Activated T-helper 2 cell treated with anti-CD3 and anti-CD28 coated beads, Interferon-gamma antibody, Interleukin-2, Interleukin-4, amounts not matched to agents 10 μg/mL and 5 μg/mL and 100 μg/mL, durations not matched to agents 14 hours and 24 hours and 36 hours (primary cell): ENCODE results near the gene PTPRN2. TPM values are rescaled to one million over a fixed set of nuclear protein-coding genes. Genes with fewer than 3 reads are reported as not detected.

ENCODE experiments used
- DNase-seq: peaks from one replicate; pipeline ENCODE4 v3.0.0; 2021; ENCODE audit warnings: low spot score
- H3K27ac Mint-ChIP-seq: one replicate; pipeline ENCODE4 v1.8.0; 2021; ENCODE audit warnings: mixed read lengths
- H3K27me3 Mint-ChIP-seq: one replicate; pipeline ENCODE4 v1.8.0; 2021; ENCODE audit warnings: low read depth, mixed read lengths
- H3K36me3 Mint-ChIP-seq: one replicate; pipeline ENCODE4 v1.8.0; 2021; ENCODE audit warnings: low read depth, mixed read lengths
- H3K4me1 Mint-ChIP-seq: one replicate; pipeline ENCODE4 v1.8.0; 2021; ENCODE audit warnings: low read depth, mixed read lengths
- H3K4me3 Mint-ChIP-seq: one replicate; pipeline ENCODE4 v1.8.0; 2021; ENCODE audit warnings: low read depth, mild to moderate bottlenecking, moderate library complexity, mixed read lengths
- H3K9me3 Mint-ChIP-seq: one replicate; pipeline ENCODE4 v1.8.0; 2021; ENCODE audit warnings: mixed read lengths
- intact Hi-C: fragments of 100-400 bp; cut with micrococcal nuclease; formaldehyde crosslinking; loops from one replicate; pipeline ENCODE4 v1.15.1; 2023
- total RNA-seq: library from RNA; stranded (reverse); gene quantifications from 2 replicates; pipeline ENCODE4 v1.2.3, GENCODE V29; 2022

Gene PTPRN2
- total RNA-seq, 1 donor from 2014 or later, result 1.3 TPM

DNA sequence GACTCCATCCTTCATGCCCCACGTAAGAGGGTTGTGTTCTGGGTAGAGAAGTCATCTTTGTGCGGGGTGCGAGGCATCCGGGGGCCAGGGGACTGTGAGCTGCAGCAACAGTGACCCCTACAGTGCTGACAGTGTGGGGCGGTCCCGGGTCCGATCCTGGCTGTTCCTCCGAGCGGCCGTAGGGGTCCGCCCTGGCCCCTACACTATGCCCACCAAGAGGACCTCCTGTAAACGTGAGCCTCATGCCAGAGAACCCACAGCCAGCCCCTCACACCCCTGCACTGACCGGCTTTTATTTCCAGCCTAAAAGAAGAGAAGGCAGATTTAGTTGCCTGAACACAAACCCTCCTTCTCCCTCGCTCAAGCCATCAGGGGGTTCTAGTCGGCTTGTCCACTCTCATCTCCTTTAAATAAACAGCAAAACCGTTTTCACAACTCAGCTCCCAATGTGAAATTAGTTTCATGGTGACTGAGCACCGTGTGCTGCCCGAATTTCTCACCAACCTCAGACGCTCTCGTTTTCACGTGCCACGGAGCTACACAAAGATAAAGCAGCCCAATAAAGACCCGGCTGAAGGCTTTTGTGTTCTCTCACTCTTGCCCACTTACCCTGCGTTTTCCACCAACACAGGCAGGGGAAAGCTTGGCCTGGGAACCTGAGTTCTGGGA is 588.6 kb downstream of the PTPRN2 start:
- no peaks in the 10 kb centered on the region for H3K27me3 Mint-ChIP-seq
- H3K36me3 Mint-ChIP-seq, result no peaks in the 10 kb centered on the region
- no peaks in the 10 kb centered on the region for H3K9me3 Mint-ChIP-seq
- intact Hi-C loops, result no loop called here
- DNase-seq, result no peak
- H3K27ac Mint-ChIP-seq, result no peak overlapping the region
- no peak overlapping the region for H3K4me3 Mint-ChIP-seq
- no peaks in the 10 kb centered on the region for H3K4me1 Mint-ChIP-seq

DNA sequence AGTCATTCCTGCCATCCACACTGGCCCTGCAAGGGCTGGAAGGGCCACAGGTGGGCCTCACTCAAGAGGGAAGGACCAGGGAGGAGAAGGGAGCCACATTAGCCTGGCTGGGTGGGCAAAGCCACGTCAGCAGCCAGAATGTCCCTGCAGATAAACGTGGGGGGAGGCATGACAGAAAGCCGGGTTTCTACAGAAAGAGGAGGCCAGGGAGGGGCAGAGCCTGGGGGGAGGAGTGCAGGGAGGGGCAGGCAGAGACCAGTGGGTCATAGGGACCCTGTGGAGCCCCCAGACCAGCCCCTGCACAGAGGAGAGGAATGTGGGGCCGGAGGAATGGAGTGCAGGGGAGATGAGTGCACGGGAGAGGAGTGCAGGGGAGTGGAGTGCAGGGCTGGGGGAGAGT is 590.2 kb downstream of the PTPRN2 start:
- Mint-ChIP-seq H3K36me3 (no peaks in the 10 kb centered on the region), H3K4me3 (no peak overlapping the region), H3K27ac (no peak overlapping the region), H3K4me1 (no peaks in the 10 kb centered on the region), H3K27me3 (no peaks in the 10 kb centered on the region), H3K9me3 (no peaks in the 10 kb centered on the region)
- no peak for DNase-seq
- intact Hi-C loops, result no loop called here

DNA sequence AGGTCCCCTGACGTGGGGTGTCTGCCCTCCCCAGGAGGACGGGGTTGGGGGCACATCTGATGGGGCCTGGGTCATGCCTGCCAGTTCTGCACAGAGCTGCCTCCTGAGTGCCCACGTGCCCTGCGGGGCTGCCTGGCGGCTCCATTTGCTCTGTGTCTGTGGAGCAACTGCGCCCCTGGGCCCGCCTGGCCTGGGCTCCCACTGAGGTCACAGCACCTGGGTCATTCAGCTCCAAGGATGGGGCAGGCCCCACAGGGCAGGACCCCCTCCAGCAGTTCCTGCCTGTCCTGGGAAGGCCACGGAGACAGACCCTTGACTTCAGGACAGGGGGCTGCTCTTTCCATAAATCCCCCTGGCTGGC is 590.6 kb downstream of the PTPRN2 start:
- intact Hi-C loops, result no loop called here
- Mint-ChIP-seq H3K4me3 (no peak overlapping the region), H3K27ac (no peak overlapping the region), H3K4me1 (no peaks in the 10 kb centered on the region), H3K36me3 (no peaks in the 10 kb centered on the region), H3K27me3 (no peaks in the 10 kb centered on the region), H3K9me3 (no peaks in the 10 kb centered on the region)
- DNase-seq, result no peak

DNA sequence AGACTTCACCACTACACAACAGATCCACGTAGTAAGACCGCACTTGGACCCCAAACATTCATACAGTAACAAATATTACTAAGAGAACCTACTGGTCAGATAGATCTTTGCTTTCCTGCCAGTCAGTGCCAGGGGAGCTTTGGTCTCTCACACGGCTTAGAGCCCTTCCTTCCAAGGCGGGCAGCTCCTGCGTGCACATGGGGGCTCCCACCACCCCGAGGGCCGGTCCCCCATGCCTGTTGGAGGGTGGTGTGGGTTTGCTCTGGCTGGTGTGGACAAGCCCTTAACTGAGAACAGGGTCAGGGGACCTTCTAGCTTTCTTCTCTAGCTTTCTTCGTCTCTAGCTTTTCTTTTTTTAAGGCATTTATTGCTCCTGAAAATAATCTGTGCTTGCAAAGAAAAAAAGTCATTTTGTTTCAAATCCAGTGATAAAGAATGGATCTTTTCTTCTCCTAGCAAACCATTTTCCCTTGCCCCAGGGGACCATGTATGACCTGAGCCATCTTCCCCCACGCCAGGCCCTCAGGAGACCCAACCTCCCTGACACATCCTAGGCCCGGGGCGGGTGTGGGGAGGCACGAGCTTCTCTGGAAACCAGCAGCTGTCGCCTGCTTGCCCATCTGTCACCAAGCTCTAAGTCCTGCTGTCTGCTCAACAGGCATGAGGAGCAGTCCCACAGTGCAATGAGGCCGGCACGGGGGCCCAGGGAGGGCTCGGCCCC is 591.1 kb downstream of the PTPRN2 start:
- no peak for DNase-seq
- Mint-ChIP-seq H3K4me1 (no peaks in the 10 kb centered on the region), H3K9me3 (no peaks in the 10 kb centered on the region), H3K36me3 (no peaks in the 10 kb centered on the region), H3K4me3 (no peak overlapping the region), H3K27ac (no peak overlapping the region), H3K27me3 (no peaks in the 10 kb centered on the region)
- intact Hi-C loops, result no loop called here

DNA sequence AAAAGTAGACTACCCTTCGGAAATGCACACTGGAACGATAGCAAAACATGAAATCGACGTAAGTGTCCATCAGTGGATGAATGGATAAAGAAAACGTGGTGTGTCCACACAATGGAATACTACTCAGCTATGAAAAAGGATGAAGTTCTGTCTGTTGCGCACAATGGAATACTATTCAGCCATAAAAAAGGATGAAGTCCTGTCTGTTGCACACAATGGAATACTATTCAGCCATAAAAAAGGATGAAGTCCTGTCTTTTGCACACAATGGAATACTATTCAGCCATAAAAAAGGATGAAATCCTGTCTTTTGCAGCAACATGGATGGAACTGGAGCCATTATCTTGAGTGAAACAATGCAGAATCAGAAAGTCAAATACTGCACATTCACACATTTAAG is 591.8 kb downstream of the PTPRN2 start:
- intact Hi-C loops, result no loop called here

DNA sequence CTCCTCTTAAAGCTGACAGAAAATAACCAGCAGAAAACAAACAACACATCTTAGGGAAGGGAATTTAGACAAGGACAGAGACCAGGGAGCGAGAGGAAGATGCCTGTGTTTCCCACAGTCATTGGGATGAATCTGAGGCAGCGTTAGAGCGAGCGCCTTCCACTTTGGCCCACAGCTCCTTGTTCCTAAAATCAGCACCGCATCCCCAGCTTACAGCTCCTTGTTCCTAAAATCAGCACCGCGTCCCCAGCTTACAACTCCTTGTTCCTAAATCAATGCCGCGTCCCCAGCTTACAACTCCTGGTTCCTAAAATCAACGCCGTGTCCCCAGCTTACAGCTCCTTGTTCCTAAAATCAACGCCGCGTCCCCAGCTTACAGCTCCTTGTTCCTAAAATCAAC is 593.3 kb downstream of the PTPRN2 start:
- Mint-ChIP-seq H3K27me3 (no peaks in the 10 kb centered on the region), H3K27ac (no peak overlapping the region), H3K4me3 (no peak overlapping the region), H3K4me1 (no peaks in the 10 kb centered on the region), H3K36me3 (no peaks in the 10 kb centered on the region), H3K9me3 (no peaks in the 10 kb centered on the region)
- intact Hi-C loops, result no loop called here
- DNase-seq, result no peak

More for the DNA sequence above, 591.8 kb downstream of the PTPRN2 start:
- Mint-ChIP-seq H3K9me3 (no peaks in the 10 kb centered on the region), H3K27ac (no peak overlapping the region), H3K27me3 (no peaks in the 10 kb centered on the region), H3K36me3 (no peaks in the 10 kb centered on the region), H3K4me1 (no peaks in the 10 kb centered on the region), H3K4me3 (no peak overlapping the region)
- no peak for DNase-seq

DNA sequence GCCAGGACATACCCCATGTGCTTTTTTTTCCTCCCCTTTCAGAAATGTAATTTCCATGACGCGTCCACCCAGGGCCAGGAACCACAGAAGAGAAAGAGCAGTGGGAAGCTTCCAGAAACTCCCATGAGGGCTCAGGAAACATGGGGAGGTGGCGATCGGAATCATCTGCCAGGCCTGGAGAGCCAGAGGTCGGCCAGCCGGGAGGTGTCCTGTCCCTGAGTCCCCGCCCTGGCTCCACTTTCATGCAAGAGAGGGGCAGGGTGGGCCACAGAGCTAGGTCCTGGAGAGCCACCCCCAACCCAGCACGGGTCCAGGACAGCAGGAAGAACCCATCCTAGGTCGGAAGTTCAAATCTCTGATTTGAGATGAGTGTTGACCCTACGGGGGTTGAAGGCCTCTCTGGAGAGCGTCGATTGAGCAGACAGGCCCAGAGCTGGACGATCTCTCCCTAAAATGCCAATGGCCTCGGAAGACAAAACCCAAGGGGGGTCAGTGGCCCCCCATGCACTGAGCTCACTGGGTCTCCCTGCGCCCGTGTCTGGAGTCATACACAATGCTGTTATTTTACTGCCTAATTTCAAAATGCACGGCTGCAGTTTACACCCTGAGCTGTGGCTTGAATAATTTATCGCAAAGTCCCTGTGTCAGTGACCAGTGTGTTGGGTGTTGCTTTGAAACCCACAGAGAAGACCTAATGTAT is 594.1 kb downstream of the PTPRN2 start:
- H3K27me3 Mint-ChIP-seq, result no peaks in the 10 kb centered on the region
- H3K27ac Mint-ChIP-seq, result no peak overlapping the region
- H3K4me1 Mint-ChIP-seq, result no peaks in the 10 kb centered on the region
- no peak for DNase-seq
- H3K36me3 Mint-ChIP-seq, result no peaks in the 10 kb centered on the region
- H3K9me3 Mint-ChIP-seq, result no peaks in the 10 kb centered on the region
- H3K4me3 Mint-ChIP-seq, result no peak overlapping the region
- intact Hi-C loops, result no loop called here

DNA sequence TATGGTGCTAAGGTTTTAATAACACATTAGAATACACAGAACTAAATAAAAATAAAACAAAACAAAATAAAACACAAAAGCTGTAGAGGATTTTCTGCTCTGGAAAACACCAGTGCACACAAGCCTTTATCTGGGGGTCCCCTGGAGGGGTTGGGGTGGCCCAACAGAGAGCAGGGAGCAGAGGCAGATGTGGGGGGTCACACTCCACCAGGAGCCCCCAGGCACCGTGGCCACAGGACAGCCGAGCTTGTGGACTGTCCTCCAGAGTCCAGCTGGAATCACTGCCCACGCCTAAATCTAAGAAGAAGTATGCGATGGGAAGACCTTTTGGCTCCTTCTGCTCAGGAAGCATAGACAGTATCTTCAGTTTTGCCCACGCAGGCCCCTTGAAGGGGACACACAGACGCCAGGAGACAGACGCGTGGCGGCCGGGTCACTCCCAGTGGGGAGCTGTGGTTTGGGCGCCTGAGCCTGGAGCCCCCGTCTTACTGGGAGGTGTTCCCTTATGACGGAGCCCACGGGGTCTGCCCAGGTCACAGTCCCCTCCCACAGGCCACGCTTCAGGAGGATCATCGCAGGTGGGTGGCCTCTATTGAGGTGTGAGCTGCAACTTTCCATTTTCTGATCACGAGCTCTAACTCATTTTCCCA is 595.0 kb downstream of the PTPRN2 start:
- H3K4me3 Mint-ChIP-seq, result no peak overlapping the region
- no peaks in the 10 kb centered on the region for H3K27me3 Mint-ChIP-seq
- no peaks in the 10 kb centered on the region for H3K4me1 Mint-ChIP-seq
- intact Hi-C loops, result no loop called here
- H3K27ac Mint-ChIP-seq, result no peak overlapping the region
- no peaks in the 10 kb centered on the region for H3K9me3 Mint-ChIP-seq
- H3K36me3 Mint-ChIP-seq, result no peaks in the 10 kb centered on the region
- no peak for DNase-seq

DNA sequence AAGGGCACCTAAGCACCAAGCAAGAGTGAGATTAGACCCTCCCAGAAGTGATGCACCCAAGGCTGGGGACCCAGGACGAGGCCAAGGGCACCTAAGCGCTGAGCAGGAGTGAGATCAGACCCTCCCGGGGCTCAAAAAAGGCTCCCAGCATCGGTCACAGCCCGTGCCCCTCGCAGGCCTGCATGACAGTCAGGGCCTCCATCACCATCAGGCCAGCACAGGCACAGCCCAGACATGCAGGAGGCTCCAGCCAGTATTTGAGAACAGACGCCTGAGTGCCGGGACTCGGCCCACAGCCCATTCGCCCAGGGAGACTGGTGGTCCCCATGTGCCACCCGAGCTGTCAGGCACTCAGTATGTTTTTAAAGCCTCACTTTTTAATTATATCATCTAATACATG is 595.9 kb downstream of the PTPRN2 start:
- H3K9me3 Mint-ChIP-seq, result no peaks in the 10 kb centered on the region
- no peaks in the 10 kb centered on the region for H3K27me3 Mint-ChIP-seq
- DNase-seq, result no peak

DNA sequence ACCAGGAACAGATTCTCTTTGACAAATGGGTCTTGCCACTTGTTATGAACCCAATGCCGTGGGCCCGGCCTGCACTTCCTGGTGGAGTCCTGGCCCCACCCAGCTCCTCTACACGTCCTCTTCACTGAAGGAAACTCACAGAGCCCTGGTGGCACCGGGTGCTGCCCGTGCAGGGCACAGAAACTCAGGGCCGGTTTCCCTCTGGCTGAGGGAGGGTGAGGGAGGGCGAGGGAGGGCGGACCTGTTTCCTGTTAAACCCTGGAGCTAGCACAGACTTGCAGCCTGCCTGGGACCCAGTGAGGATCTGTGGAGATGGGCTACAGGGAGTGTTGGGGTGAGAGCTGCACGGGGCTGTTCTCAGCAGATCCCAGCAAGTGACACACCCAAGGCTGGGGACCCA is 596.3 kb downstream of the PTPRN2 start:
- Mint-ChIP-seq H3K4me3 (no peak overlapping the region), H3K4me1 (no peaks in the 10 kb centered on the region), H3K36me3 (no peaks in the 10 kb centered on the region), H3K27me3 (no peaks in the 10 kb centered on the region), H3K27ac (no peak overlapping the region), H3K9me3 (no peaks in the 10 kb centered on the region)
- no peak for DNase-seq
- intact Hi-C loops, result no loop called here

More for the DNA sequence above, 595.9 kb downstream of the PTPRN2 start:
- Mint-ChIP-seq H3K4me1 (no peaks in the 10 kb centered on the region), H3K4me3 (no peak overlapping the region), H3K36me3 (no peaks in the 10 kb centered on the region), H3K27ac (no peak overlapping the region)
- intact Hi-C loops, result no loop called here

DNA sequence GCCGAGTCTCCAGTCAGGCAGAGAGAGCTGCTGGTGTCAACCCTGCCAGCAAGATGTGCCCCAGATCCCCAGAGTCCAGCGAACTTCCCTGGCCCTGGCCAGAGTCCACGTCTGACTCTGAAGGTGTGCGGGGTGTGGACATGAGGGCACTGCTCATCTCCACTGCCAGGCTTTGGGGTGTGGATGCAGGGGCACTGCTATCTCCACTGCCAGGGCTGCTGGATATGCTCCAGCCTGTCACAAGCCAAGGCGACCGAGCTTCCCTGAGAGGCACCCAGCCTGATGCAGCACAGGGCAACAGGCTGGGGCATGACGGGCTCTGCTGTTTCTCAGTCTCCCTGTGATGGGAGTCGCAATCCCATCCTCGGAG is 596.8 kb downstream of the PTPRN2 start:
- H3K36me3 Mint-ChIP-seq, result no peaks in the 10 kb centered on the region
- no peak for DNase-seq
- no peak overlapping the region for H3K4me3 Mint-ChIP-seq
- H3K4me1 Mint-ChIP-seq, result no peaks in the 10 kb centered on the region
- no peak overlapping the region for H3K27ac Mint-ChIP-seq
- intact Hi-C loops, result no loop called here
- H3K9me3 Mint-ChIP-seq, result no peaks in the 10 kb centered on the region
- H3K27me3 Mint-ChIP-seq, result no peaks in the 10 kb centered on the region

DNA sequence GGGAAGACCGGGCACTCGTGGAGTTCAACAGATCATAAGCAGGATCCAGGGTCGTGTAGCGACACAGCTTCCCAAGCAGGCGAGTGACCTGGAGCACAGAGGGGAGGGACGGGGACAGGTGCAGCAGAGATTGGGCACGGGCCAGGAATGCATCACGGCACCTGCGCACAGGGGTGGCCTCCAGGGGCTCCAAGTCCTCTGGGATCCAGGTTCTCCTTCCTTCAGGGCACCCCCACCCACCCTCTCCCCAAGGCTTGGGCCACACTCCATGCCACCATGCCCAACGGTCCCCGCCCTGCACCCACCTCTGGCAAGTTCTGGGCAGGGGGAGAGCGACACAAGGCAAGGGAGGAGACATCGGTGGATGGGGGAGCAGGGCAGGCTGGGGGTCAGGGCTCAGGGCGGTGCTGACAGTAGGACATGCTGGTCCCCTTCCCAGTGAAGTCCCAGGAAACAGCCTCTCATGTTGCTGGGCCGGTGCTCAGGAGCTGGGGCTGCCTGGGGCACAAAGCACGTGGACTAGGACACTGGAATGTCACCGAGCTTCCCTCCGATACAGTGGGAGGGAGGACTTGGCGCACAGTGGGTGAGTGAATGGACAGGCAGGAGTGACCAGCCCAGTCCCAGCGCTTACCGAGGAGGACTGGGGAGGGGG is 597.3 kb downstream of the PTPRN2 start:
- intact Hi-C loops, result no loop called here
- Mint-ChIP-seq H3K27me3 (no peaks in the 10 kb centered on the region), H3K27ac (no peak overlapping the region), H3K4me1 (no peaks in the 10 kb centered on the region), H3K9me3 (no peaks in the 10 kb centered on the region), H3K36me3 (no peaks in the 10 kb centered on the region), H3K4me3 (no peak overlapping the region)
- no peak for DNase-seq
